ENCODE results near the gene PKM.
A peak's percentile ranks its signal among the peaks of the same experiment; 100 is the strongest.

PKM gene

GRCh38 chr15:72271895-72272212 lies 40.9 kb upstream of the PKM start:
- DNase-seq (no peak), ATAC-seq (ENCODE audit: insufficient read depth, low read depth) (no peak)
- H3K27ac ChIP-seq (ENCODE audit: low read length) = peak overlapping the region; percentile 75

DNA sequence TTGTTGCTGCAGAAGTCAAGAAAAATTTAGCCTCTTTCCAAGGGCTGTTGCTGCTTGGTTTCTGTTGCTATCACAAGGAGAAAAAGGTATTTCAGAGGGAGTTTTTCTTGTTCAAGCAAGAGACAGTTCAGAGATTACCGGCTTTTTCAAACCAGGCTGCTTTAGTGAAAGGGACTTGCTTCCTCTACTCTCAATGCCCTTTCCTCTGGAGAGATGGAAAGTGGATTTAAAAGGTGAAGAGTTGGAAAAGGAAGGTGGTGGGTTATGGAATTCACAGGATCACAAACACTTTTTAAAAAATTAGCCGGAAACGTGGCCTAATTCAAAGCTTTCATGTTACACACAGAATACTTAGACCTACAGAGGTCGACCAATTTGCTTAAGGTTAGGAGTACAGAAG lies 40.2 kb upstream of the PKM start:
- TF ChIP-seq, protein P1, sequence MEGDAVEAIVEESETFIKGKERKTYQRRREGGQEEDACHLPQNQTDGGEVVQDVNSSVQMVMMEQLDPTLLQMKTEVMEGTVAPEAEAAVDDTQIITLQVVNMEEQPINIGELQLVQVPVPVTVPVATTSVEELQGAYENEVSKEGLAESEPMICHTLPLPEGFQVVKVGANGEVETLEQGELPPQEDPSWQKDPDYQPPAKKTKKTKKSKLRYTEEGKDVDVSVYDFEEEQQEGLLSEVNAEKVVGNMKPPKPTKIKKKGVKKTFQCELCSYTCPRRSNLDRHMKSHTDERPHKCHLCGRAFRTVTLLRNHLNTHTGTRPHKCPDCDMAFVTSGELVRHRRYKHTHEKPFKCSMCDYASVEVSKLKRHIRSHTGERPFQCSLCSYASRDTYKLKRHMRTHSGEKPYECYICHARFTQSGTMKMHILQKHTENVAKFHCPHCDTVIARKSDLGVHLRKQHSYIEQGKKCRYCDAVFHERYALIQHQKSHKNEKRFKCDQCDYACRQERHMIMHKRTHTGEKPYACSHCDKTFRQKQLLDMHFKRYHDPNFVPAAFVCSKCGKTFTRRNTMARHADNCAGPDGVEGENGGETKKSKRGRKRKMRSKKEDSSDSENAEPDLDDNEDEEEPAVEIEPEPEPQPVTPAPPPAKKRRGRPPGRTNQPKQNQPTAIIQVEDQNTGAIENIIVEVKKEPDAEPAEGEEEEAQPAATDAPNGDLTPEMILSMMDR (IDR thresholded peaks at IDR 0.05; ENCODE audit: borderline replicate concordance, extremely low read depth, low read length, poor library complexity, severe bottlenecking) = no peak
- TF ChIP-seq EZH2 (IDR thresholded peaks at IDR 0.05; ENCODE audit: borderline replicate concordance, low read depth, low read length, severe bottlenecking) = no peak
- peaks cover 32% of the 10 kb centered on the region for H3K4me1 ChIP-seq (ENCODE audit: insufficient read depth, low read length)
- no peaks in the 10 kb centered on the region for H3K9me3 ChIP-seq (ENCODE audit: insufficient read depth, low read length, severe bottlenecking)
- peaks cover 38% of the 10 kb centered on the region for H3K36me3 ChIP-seq (ENCODE audit: insufficient read depth, low read length)
- no peak for ATAC-seq (ENCODE audit: insufficient read depth, low read depth)
- H4K20me1 ChIP-seq (ENCODE audit: insufficient read depth, low read length) = no peaks in the 10 kb centered on the region; the same call in 1 of the 2 replicates
- no peaks in the 10 kb centered on the region for H3K27me3 ChIP-seq (ENCODE audit: insufficient read depth, low read length, poor library complexity)
- peaks cover 44% of the 10 kb centered on the region for H3K79me2 ChIP-seq (ENCODE audit: insufficient read depth, low read length)
- H3K4me3 ChIP-seq (ENCODE audit: low read depth in 1 of 2, low read length in 2 of 2) = peak overlapping the region; percentile 72 to 74; a peak in 3 of 4 replicates
- DNase-seq = no peak
- H2AFZ ChIP-seq (ENCODE audit: low read depth, low read length) = no peak overlapping the region
- no peak overlapping the region for H3K27ac ChIP-seq (ENCODE audit: low read length)
- H3K4me2 ChIP-seq (ENCODE audit: insufficient read depth, low read length) = peak overlapping the region; percentile 68
- H3K9ac ChIP-seq (ENCODE audit: low read depth, low read length) = peak overlapping the region; percentile 85

More at GRCh38 chr15:72271895-72272212, 40.9 kb upstream of the PKM start:
- Histone ChIP-seq H3K4me1 (ENCODE audit: insufficient read depth, low read length) (peaks cover 32% of the 10 kb centered on the region), H3K36me3 (ENCODE audit: insufficient read depth, low read length) (peaks cover 32% of the 10 kb centered on the region), H3K4me2 (ENCODE audit: insufficient read depth, low read length) (peak overlapping the region; percentile 68), H3K9ac (ENCODE audit: low read depth, low read length) (peak overlapping the region; percentile 85), H2AFZ (ENCODE audit: low read depth, low read length) (peak overlapping the region; percentile 76), H3K27me3 (ENCODE audit: insufficient read depth, low read length, poor library complexity) (no peaks in the 10 kb centered on the region), H3K4me3 (ENCODE audit: low read depth in 1 of 2, low read length in 2 of 2) (peak overlapping the region; percentile 72 to 74), H4K20me1 (ENCODE audit: insufficient read depth, low read length) (no peaks in the 10 kb centered on the region; the same call in 1 of the 2 replicates), H3K9me3 (ENCODE audit: insufficient read depth, low read length, severe bottlenecking) (no peaks in the 10 kb centered on the region), H3K79me2 (ENCODE audit: insufficient read depth, low read length) (peaks cover 44% of the 10 kb centered on the region)
- TF ChIP-seq EZH2 (IDR thresholded peaks at IDR 0.05; ENCODE audit: borderline replicate concordance, low read depth, low read length, severe bottlenecking) = no peak
- TF ChIP-seq, protein P1 (IDR thresholded peaks at IDR 0.05; ENCODE audit: borderline replicate concordance, extremely low read depth, low read length, poor library complexity, severe bottlenecking) = no peak

DNA sequence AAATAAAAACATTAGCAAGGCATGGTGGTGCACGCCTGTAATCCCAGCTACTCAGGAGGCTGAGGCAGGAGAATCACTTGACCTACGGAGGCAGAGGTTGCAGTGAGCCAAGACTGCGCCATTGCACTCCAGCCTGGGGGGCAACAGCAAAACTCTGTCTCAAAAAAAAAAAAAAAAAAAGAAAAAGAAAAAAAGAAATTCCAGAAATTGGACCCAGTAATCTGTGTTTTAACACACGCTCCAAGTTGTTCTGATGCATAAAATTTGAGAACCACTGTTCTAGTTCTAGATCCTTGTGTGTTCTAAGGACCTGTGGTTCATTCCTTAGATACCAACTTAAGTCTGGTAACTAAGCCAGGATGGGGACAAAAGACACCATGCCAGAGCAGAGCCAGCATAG lies 38.7 kb upstream of the PKM start:
- TF ChIP-seq, protein P1 (IDR thresholded peaks at IDR 0.05; ENCODE audit: borderline replicate concordance, extremely low read depth, low read length, poor library complexity, severe bottlenecking) = no peak
- no peak for TF ChIP-seq EZH2 (IDR thresholded peaks at IDR 0.05; ENCODE audit: borderline replicate concordance, low read depth, low read length, severe bottlenecking)
- peaks cover 32% of the 10 kb centered on the region for H3K4me1 ChIP-seq (ENCODE audit: insufficient read depth, low read length)
- no peaks in the 10 kb centered on the region; the same call in 1 of the 2 replicates for H4K20me1 ChIP-seq (ENCODE audit: insufficient read depth, low read length)
- no peaks in the 10 kb centered on the region for H3K27me3 ChIP-seq (ENCODE audit: insufficient read depth, low read length, poor library complexity)
- H2AFZ ChIP-seq (ENCODE audit: low read depth, low read length) = no peak overlapping the region
- no peak overlapping the region for H3K4me3 ChIP-seq (ENCODE audit: low read depth in 1 of 2, low read length in 2 of 2)
- peaks cover 53% of the 10 kb centered on the region for H3K36me3 ChIP-seq (ENCODE audit: insufficient read depth, low read length)
- H3K9ac ChIP-seq (ENCODE audit: low read depth, low read length) = no peak overlapping the region
- H3K79me2 ChIP-seq (ENCODE audit: insufficient read depth, low read length) = peaks cover 44% of the 10 kb centered on the region
- no peaks in the 10 kb centered on the region for H3K9me3 ChIP-seq (ENCODE audit: insufficient read depth, low read length, severe bottlenecking)
- H3K4me2 ChIP-seq (ENCODE audit: insufficient read depth, low read length) = peak overlapping the region; percentile 28; the same call in 1 of the 2 replicates
- no peak overlapping the region for H3K27ac ChIP-seq (ENCODE audit: low read length)
- ATAC-seq (ENCODE audit: insufficient read depth, low read depth) (no peak), DNase-seq (no peak)
